Large intestine (tissue), 12 donors: ENCODE measurements around the gene SIAE. TPM values are rescaled to one million over a fixed set of nuclear protein-coding genes. Genes with fewer than 3 reads are reported as not detected.

ENCODE experiments used
- DNase-seq, 2 donors: peaks; one replicate each; pipeline versions ENCODE4 v3.0.0 to v3.0.0-alpha.2; 2013
- H3K27ac ChIP-seq: one replicate; pipeline ENCODE4 v1.5.1; 2013; ENCODE audit warnings: low read length
- H3K27me3 ChIP-seq: 2 replicates; pipeline ENCODE4 v1.6.1; 2013; ENCODE audit warnings: low read length; ENCODE audit not compliant: control insufficient read depth, insufficient read depth
- H3K36me3 ChIP-seq: 2 replicates; pipeline ENCODE4 v1.6.1; 2013; ENCODE audit warnings: low read length; ENCODE audit not compliant: control insufficient read depth, insufficient read depth
- H3K4me1 ChIP-seq: one replicate; pipeline ENCODE4 v1.6.1; 2013; ENCODE audit warnings: low read length; ENCODE audit not compliant: control insufficient read depth, insufficient read depth
- H3K4me3 ChIP-seq: one replicate; pipeline ENCODE4 v1.5.1; 2013; ENCODE audit warnings: low read length
- H3K9me3 ChIP-seq: one replicate; pipeline ENCODE4 v1.6.1; 2013; ENCODE audit warnings: mild to moderate bottlenecking, low read depth, low read length, moderate library complexity; ENCODE audit not compliant: control insufficient read depth
- WGBS: methylation state at CpG from one replicate; pipeline ENCODE4 v1.1.5; 2013; ENCODE audit warnings: low lambda C conversion rate; ENCODE audit not compliant: insufficient coverage; 5-methylcytosine and 5-hydroxymethylcytosine counted together
- long read RNA-seq, 11 donors: transcript quantifications; one replicate each; lab custom pipeline, GENCODE V29; 2026
- polyA plus RNA-seq: library from polyadenylated mRNA; unstranded; fragments of 120-200 nt; gene quantifications from one replicate; pipeline ENCODE4 v1.2.1, GENCODE V29; 2013

SIAE gene, protein sequence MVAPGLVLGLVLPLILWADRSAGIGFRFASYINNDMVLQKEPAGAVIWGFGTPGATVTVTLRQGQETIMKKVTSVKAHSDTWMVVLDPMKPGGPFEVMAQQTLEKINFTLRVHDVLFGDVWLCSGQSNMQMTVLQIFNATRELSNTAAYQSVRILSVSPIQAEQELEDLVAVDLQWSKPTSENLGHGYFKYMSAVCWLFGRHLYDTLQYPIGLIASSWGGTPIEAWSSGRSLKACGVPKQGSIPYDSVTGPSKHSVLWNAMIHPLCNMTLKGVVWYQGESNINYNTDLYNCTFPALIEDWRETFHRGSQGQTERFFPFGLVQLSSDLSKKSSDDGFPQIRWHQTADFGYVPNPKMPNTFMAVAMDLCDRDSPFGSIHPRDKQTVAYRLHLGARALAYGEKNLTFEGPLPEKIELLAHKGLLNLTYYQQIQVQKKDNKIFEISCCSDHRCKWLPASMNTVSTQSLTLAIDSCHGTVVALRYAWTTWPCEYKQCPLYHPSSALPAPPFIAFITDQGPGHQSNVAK
- 48.1 TPM for polyA plus RNA-seq
- long read RNA-seq, donor 1, full-length matches to known transcripts, result 12 of 12 reads
- long read RNA-seq, donor 1, partial matches to known transcripts, result 0 of 12 reads
- long read RNA-seq, donor 1, other reads (novel, unspliced or antisense), result 0 of 12 reads
- long read RNA-seq, donor 2, full-length matches to known transcripts, result 16 of 116 reads
- long read RNA-seq, donor 2, partial matches to known transcripts, result 77 of 116 reads
- long read RNA-seq, donor 2, other reads (novel, unspliced or antisense), result 23 of 116 reads
- long read RNA-seq, donor 3, result 0 reads
- long read RNA-seq, donor 4, full-length matches to known transcripts, result 2 of 2 reads
- long read RNA-seq, donor 4, partial matches to known transcripts, result 0 of 2 reads
- long read RNA-seq, donor 4, other reads (novel, unspliced or antisense), result 0 of 2 reads
- long read RNA-seq, donor 5, full-length matches to known transcripts, result 14 of 14 reads
- long read RNA-seq, donor 5, partial matches to known transcripts, result 0 of 14 reads
- long read RNA-seq, donor 5, other reads (novel, unspliced or antisense), result 0 of 14 reads
- long read RNA-seq, donor 6, full-length matches to known transcripts, result 6 of 11 reads
- long read RNA-seq, donor 6, partial matches to known transcripts, result 5 of 11 reads
- long read RNA-seq, donor 6, other reads (novel, unspliced or antisense), result 0 of 11 reads
- long read RNA-seq, donor 7, full-length matches to known transcripts, result 10 of 15 reads
- long read RNA-seq, donor 7, partial matches to known transcripts, result 5 of 15 reads
- long read RNA-seq, donor 7, other reads (novel, unspliced or antisense), result 0 of 15 reads
- long read RNA-seq, donor 8, full-length matches to known transcripts, result 6 of 23 reads
- long read RNA-seq, donor 8, partial matches to known transcripts, result 17 of 23 reads
- long read RNA-seq, donor 8, other reads (novel, unspliced or antisense), result 0 of 23 reads
- long read RNA-seq, donor 9, full-length matches to known transcripts, result 8 of 8 reads
- long read RNA-seq, donor 9, partial matches to known transcripts, result 0 of 8 reads
- long read RNA-seq, donor 9, other reads (novel, unspliced or antisense), result 0 of 8 reads
- long read RNA-seq, donor 10, full-length matches to known transcripts, result 4 of 4 reads
- long read RNA-seq, donor 10, partial matches to known transcripts, result 0 of 4 reads
- long read RNA-seq, donor 10, other reads (novel, unspliced or antisense), result 0 of 4 reads
- long read RNA-seq, donor 11, full-length matches to known transcripts, result 11 of 23 reads
- long read RNA-seq, donor 11, partial matches to known transcripts, result 12 of 23 reads
- long read RNA-seq, donor 11, other reads (novel, unspliced or antisense), result 0 of 23 reads

DNA sequence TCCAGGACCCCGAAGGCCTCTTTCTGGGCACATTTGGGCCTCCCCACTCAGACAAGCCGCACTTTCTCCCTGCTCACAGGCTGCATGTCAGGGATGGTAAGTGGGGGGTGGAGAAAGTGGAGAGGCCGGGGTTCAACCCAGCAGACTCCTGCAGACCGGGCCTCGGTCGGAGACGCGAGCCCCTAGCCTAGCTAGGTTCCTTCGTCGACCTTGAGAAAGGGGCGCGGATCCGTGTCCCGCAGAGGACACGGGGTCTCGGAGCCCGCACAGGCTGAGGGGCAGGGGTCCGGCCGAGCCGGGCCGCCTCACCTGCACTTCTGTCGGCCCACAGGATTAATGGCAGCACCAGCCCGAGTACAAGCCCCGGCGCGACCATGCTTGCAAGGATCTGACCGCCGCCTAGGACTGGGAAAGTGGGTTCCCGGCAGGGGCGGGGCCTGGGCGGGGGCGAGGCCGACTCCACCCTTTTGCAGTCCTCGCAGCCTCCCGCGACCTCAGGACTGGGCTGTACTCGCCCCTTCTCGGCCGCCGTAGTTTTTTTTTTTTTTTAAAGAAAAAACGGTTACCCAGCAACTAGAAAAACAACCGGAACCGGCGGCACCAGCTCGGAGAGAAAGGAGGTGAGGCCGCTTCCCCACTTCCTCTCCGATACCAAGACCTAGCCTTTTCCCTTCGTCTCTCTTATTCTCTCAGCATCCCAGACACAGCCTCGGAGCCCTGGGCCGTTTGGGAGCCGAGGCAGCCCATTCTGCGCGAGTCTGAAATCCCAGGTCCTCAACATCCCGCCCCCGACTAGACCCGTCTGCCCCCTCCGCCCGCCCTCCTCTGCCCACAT is at the start of gene SIAE, which contains the start of gene SPA17:
TSS of gene SIAE (minus strand) at position 407 of the 835 bp plus-strand sequence. CDS start at position 376, 31 bp downstream.
TSS of gene SPA17 (plus strand) at position 572 of the 835 bp plus-strand sequence. CDS start 1,361 bp downstream, outside the sequence.
- H3K27me3 ChIP-seq, result no peaks in the 10 kb centered on the region
- DNase-seq, result peak; percentile 91 to 97
- peak within 1 kb of the TSS; percentile 92 for H3K27ac ChIP-seq
- no CpG with 5 or more reads among the region's 58 CpGs for WGBS
- peak within 1 kb of the TSS; percentile 63 for H3K4me3 ChIP-seq
- peaks cover under 1% of the 10 kb centered on the region for H3K36me3 ChIP-seq
- H3K9me3 ChIP-seq, result no peaks in the 10 kb centered on the region
- H3K4me1 ChIP-seq, result peaks cover 7% of the 10 kb centered on the region

DNA sequence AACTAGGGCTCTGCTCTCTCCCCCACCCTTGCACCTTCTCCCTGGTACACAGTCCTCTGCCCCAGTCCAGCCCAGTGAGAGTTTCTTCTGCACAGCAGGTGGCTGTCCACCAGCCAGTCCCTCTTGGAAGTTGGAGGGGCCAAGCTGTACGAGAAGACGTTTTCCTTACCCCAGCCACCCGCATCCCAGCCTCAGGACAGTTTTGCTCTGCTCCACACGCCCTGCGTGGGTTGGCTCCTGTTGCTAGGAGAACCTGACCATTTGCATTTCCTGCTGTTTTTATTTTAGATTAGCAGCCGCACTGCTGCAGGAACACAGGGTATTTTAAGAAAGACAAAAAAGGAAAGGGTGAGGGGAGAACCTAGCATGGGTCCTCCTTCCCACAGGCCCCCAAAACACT is 48.6 kb upstream of the SIAE start:
- no CpG with 5 or more reads among the region's 6 CpGs for WGBS
- peaks cover 75% of the 10 kb centered on the region for H3K27me3 ChIP-seq
- H3K27ac ChIP-seq, result no peak overlapping the region
- H3K4me3 ChIP-seq, result no peak overlapping the region
- H3K9me3 ChIP-seq, result no peaks in the 10 kb centered on the region
- no peaks in the 10 kb centered on the region for H3K36me3 ChIP-seq
- DNase-seq, result no peak
- H3K4me1 ChIP-seq, result peaks cover 18% of the 10 kb centered on the region

DNA sequence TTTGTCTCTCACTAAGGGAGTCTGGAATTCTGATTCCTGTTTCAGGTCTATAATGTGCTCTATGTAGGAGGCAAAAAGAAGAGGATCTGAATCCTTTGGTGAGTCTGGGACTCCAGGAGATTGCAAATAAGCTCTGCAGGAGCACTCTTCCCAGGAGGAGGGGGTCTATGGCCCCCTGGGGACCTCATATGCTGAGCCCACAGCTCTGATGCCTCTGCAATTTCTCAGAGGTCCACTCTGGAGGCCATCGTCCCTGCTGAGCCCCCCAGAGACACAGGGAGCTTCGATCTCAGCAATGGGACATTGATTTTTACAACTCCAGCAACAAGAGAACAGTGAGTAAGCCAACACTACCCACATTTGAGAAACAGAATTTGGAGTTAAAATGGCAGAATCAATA is 46.0 kb upstream of the SIAE start:
- Histone ChIP-seq H3K27me3 (peaks cover 81% of the 10 kb centered on the region), H3K36me3 (no peaks in the 10 kb centered on the region), H3K4me3 (no peak overlapping the region), H3K4me1 (peaks cover 6% of the 10 kb centered on the region), H3K9me3 (no peaks in the 10 kb centered on the region), H3K27ac (no peak overlapping the region)
- WGBS, result no CpG with 5 or more reads among the region's 2 CpGs
- DNase-seq, result no peak

DNA sequence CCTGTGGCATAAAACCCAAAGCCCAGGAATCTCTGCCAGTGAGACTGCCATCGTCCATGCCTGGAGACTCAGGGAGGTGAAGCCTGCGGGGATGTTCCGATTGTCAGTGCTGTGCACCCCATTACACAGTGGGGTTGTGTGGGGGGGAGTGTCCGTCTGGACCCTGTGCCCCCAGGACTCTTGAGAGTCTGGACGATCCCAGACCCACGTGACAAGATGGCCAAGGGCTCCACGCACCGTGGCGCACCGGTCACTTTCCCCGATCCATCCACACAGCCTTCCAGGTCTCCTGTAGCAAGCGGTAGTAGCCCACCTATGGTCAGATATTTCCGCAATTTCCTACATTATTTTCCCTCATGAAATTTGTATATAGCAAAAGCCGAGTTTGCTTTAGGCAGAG is 45.3 kb upstream of the SIAE start:
- Histone ChIP-seq H3K4me3 (no peak overlapping the region), H3K9me3 (no peaks in the 10 kb centered on the region), H3K27me3 (peaks cover 73% of the 10 kb centered on the region), H3K4me1 (no peaks in the 10 kb centered on the region), H3K27ac (no peak overlapping the region), H3K36me3 (no peaks in the 10 kb centered on the region)
- no peak for DNase-seq
- WGBS, result 14% methylated on average over 1 of the region's 14 CpGs

DNA sequence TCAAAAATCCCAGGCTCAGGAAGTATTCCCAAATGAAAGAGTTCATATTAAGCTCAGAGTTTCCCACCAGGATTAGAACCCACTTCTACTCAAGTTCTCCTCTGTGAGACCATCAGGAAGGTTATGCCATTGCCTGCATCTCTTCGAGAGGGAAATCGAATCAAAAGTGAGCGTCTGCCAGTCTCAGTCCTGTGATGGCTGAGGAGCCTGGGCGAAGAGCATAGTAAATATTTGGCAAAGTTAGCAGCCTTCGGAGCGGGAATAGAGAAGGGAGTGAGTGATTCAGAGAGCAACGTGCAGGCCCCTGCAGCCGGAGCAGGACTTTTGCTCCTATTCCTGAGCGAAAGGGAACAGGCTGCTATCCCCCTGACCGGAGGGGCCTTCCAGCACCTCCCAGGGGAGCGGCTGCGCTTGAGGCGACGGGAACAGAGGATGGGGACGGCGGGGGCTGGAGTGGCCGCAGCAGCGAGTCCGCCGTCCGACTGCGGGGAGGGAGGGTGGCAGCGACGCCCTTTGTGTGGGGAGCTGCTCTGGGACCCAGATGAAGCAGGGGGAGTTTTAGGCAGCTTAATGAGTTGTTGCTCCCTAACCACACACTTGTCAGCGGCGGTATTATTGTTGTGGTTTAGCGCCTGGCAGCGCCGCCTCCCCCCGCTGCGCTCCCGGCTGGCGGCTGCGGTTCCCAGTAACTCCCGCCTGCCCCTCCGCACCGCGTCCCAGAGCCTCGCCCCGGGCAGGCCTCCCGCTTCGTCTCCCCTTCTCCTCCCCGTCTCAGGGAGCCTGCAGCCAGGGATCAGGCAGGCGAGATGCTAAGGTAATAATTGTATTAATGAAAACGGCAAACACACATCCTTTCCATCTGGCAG is 44.5 kb upstream of the SIAE start:
- H3K27ac ChIP-seq, result no peak overlapping the region
- no peaks in the 10 kb centered on the region for H3K4me1 ChIP-seq
- H3K27me3 ChIP-seq, result peaks cover 67% of the 10 kb centered on the region
- no peak for DNase-seq
- WGBS, result 0% methylated on average over 1 of the region's 45 CpGs
- H3K4me3 ChIP-seq, result peak overlapping the region; percentile 10
- H3K9me3 ChIP-seq, result no peaks in the 10 kb centered on the region
- no peaks in the 10 kb centered on the region for H3K36me3 ChIP-seq

DNA sequence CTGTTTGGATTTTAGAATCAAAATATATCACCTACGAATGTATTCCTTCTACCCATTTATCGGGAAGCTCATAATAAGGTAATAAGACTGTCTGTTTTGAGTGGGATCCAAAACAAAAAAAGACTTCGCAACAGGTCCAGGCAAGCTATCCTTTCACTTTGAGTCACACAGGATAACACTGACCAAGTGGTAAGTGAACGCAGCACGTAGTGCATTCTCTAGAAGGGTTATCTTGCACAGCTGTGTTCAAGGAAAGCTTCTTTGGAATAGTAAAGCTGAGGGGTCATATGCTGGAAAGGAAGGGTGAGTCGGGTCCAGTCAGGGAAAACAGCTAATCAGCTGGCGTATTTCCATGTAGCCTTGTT is 43.9 kb upstream of the SIAE start:
- DNase-seq, result no peak
- no CpG with 5 or more reads among the region's 7 CpGs for WGBS
- H3K27ac ChIP-seq, result no peak overlapping the region
- no peaks in the 10 kb centered on the region for H3K36me3 ChIP-seq
- peaks cover 63% of the 10 kb centered on the region for H3K27me3 ChIP-seq
- no peak overlapping the region for H3K4me3 ChIP-seq
- H3K4me1 ChIP-seq, result no peaks in the 10 kb centered on the region
- no peaks in the 10 kb centered on the region for H3K9me3 ChIP-seq

DNA sequence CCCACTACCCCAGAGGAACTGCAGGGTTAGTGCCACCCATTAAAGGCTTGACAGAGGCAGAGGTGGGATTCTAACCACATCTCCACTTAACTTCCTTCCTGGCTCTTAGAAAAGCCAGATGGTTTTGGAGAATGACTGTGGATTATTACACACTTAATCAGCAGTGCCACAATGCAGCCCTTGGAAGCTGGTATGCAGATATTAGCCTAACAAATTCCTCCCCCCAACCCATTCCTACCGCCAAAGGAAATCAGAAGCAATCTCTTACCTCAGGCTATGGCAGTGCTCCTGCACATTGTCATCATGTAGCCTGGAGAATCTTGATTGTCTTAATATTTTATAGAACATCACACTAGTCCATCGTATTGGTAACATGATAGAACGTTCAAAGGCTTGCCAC is 43.1 kb upstream of the SIAE start:
- whole genome bisulfite sequencing, result no CpG with 5 or more reads among the region's 3 CpGs
- no peaks in the 10 kb centered on the region for H3K36me3 ChIP-seq
- H3K27me3 ChIP-seq, result peaks cover 56% of the 10 kb centered on the region
- no peaks in the 10 kb centered on the region for H3K9me3 ChIP-seq
- H3K4me3 ChIP-seq, result no peak overlapping the region
- no peaks in the 10 kb centered on the region for H3K4me1 ChIP-seq
- no peak overlapping the region for H3K27ac ChIP-seq
- no peak for DNase-seq

DNA sequence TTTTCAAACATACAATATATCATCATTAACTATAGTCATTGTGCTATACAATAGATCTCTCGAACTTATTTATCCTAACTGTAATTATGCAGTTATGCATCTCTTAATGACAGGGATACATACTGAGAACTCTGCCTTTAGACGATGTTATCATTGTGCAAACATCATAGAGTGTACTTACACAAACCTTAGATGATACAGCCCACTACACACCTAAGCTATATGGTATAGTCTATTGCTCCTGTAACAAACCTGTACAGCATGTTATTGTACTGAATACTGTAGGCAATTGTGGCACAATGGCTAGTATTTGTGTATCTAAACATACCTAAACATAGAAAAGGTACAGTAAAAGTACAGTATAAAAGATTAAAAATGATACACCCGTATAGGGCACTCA is 38.9 kb upstream of the SIAE start:
- DNase-seq, result no peak
- no CpG with 5 or more reads among the region's 3 CpGs for WGBS
- Histone ChIP-seq H3K36me3 (no peaks in the 10 kb centered on the region), H3K4me1 (no peaks in the 10 kb centered on the region), H3K27ac (no peak overlapping the region), H3K4me3 (no peak overlapping the region), H3K9me3 (peaks cover 3% of the 10 kb centered on the region), H3K27me3 (peaks cover 14% of the 10 kb centered on the region)
